Measurements from ENCODE around the gene CNOT6.

- TF ChIP-seq CTCF (IDR thresholded peaks at IDR 0.05) (no peak), POLR2A (IDR thresholded peaks at IDR 0.05) (no peak), POLR2AphosphoS5 (IDR thresholded peaks at IDR 0.05) (no peak)
Observed at GRCh38 chr5:180498378-180498777, 4.2 kb downstream of the CNOT6 start.

Data from prostate gland (tissue), 2 donors.